GM21737 (cell line): ENCODE results near the gene PCDH10.

Source experiments
- ATAC-seq: cut with Tn5 transposase; IDR thresholded peaks from one replicate; pipeline ENCODE4 v1.9.1; 2021; ENCODE audit warnings: mild to moderate bottlenecking, moderate library complexity; ENCODE audit not compliant: unreplicated experiment

Gene PCDH10

DNA sequence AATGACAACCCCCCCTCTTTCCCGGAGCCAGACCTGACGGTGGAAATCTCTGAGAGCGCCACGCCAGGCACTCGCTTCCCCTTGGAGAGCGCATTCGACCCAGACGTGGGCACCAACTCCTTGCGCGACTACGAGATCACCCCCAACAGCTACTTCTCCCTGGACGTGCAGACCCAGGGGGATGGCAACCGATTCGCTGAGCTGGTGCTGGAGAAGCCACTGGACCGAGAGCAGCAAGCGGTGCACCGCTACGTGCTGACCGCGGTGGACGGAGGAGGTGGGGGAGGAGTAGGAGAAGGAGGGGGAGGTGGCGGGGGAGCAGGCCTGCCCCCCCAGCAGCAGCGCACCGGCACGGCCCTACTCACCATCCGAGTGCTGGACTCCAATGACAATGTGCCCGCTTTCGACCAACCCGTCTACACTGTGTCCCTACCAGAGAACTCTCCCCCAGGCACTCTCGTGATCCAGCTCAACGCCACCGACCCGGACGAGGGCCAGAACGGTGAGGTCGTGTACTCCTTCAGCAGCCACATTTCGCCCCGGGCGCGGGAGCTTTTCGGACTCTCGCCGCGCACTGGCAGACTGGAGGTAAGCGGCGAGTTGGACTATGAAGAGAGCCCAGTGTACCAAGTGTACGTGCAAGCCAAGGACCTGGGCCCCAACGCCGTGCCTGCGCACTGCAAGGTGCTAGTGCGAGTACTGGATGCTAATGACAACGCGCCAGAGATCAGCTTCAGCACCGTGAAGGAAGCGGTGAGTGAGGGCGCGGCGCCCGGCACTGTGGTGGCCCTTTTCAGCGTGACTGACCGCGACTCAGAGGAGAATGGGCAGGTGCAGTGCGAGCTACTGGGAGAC lies 1.6 kb downstream of the PCDH10 start:
- no peak for ATAC-seq

DNA sequence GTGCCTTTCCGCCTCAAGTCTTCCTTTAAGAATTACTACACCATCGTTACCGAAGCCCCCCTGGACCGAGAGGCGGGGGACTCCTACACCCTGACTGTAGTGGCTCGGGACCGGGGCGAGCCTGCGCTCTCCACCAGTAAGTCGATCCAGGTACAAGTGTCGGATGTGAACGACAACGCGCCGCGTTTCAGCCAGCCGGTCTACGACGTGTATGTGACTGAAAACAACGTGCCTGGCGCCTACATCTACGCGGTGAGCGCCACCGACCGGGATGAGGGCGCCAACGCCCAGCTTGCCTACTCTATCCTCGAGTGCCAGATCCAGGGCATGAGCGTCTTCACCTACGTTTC lies 2.2 kb downstream of the PCDH10 start:
- ATAC-seq, result no peak

DNA sequence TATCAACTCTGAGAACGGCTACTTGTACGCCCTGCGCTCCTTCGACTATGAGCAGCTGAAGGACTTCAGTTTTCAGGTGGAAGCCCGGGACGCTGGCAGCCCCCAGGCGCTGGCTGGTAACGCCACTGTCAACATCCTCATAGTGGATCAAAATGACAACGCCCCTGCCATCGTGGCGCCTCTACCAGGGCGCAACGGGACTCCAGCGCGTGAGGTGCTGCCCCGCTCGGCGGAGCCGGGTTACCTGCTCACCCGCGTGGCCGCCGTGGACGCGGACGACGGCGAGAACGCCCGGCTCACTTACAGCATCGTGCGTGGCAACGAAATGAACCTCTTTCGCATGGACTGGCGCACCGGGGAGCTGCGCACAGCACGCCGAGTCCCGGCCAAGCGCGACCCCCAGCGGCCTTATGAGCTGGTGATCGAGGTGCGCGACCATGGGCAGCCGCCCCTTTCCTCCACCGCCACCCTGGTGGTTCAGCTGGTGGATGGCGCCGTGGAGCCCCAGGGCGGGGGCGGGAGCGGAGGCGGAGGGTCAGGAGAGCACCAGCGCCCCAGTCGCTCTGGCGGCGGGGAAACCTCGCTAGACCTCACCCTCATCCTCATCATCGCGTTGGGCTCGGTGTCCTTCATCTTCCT lies 2.7 kb downstream of the PCDH10 start:
- ATAC-seq, result no peak

DNA sequence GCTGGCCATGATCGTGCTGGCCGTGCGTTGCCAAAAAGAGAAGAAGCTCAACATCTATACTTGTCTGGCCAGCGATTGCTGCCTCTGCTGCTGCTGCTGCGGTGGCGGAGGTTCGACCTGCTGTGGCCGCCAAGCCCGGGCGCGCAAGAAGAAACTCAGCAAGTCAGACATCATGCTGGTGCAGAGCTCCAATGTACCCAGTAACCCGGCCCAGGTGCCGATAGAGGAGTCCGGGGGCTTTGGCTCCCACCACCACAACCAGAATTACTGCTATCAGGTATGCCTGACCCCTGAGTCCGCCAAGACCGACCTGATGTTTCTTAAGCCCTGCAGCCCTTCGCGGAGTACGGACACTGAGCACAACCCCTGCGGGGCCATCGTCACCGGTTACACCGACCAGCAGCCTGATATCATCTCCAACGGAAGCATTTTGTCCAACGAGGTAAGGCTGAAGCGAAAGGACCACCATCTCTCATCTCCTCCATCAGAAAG lies 3.3 kb downstream of the PCDH10 start:
- ATAC-seq, result no peak

DNA sequence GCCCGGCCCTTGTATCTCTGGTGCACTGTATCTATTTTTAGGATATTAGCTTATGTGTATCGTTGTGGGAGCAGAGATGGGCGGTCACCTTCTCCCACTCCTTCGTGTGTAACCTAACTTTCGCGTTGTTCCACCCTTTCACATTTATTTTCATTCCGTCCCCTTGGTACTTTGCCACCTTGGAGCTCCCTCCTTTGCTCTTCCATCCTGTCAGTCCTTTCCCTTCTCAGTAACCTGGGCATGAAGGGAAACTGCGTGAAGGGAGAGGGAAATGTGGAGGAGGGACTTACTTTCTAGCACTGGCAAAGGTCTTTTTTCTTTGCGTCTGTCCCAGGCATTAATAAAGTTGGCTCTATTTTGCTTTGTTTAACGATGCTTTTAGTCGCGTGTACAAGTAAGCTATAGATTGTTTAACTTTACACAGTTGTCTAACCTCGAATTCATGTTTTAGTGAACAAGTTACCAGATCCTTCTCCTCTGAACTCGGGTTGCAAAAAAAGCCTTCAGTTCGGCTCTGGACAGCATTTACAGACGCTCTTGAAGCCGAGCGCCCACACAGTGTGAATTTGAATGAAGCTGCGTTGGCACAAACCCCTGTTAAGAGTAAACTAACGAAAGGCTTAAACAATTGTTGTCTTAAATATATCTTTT lies 3.9 kb downstream of the PCDH10 start:
- no peak for ATAC-seq

DNA sequence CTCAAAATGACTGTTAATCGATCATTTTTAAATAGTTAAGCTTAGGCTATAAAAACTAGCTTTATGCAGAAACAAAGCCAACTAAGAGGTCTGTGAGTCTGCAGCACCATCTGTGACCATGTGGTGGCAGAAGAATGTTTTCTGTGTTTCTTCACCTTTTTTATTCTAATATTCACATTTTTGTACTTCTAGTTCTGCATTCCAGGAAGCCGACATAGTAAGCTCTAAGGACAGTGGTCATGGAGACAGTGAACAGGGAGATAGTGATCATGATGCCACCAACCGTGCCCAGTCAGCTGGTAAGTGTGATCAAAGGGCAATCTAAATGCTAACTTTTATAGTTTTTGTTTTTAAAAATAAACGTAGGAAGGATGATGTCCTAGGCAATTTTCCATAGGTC lies 5.6 kb downstream of the PCDH10 start:
- ATAC-seq, result no peak

DNA sequence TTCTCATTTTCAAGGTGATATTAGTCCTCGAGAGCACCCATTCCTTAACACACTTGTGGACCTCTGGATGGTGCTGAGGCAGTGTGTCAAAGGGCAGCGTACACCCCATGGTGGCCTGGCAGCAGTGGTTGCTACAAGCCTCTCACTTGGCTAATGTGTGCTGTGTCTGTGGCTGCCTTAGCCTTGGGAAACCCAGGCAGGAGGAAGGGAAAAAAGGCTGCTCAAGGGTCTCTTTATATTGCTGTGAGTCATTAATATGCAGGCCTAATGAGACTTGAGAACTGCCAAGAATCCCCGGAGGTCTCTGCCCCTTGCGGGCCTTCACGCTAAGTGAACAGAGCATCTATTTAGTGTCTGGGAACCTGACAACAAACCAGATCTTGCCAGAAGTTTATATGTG lies 7.0 kb downstream of the PCDH10 start:
- no peak for ATAC-seq

DNA sequence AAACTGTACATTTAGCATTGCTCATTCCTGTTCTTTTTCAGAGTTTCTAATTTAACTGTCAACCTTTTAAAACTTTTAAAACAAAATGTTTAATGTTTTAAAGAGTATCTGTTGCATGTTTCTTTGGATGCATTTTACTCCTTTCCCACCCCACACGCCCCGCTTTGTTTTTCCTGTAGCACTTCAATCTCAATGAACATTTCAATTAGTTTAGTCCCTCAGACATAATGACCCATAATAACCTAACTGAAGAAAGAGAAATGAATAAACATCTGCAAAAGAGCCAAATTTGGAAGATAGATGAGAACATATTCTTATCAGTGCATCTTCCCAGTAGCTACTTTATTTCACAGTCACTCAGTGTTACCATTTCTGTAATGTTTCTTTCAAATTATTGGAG lies 7.5 kb downstream of the PCDH10 start:
- ATAC-seq, result no peak

DNA sequence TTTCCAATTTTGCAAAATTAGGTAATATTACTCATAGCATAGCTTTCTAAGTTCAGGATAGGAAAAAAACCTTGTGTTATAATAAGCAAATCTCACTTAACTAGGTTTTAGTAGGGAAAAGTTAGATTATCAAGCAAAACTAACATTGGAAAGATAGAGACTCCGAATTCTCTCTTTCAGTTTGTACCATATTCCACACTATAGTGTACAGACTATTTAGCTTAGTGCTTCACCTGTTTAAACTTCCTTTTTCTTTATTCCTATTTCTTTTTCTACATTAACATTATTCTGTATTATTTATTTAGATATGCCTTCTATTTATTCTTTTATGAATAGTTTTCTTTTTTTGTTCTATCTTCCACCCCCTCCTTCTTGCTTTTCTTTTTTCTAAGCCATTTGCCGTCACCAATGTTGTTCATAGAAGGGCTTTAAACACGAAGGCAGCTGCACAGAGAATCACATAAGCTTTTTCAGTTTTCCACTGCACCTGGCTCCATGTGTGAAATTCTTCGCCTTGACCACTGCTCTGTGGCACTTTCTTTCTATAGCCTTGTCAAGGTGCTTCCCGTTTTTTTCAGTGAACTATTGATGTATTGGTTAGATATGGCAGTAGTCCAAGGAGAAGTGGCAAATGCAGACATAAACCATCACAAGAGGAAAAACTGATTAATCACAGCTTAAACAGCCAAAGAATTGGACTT lies 8.5 kb downstream of the PCDH10 start:
- ATAC-seq, result no peak

DNA sequence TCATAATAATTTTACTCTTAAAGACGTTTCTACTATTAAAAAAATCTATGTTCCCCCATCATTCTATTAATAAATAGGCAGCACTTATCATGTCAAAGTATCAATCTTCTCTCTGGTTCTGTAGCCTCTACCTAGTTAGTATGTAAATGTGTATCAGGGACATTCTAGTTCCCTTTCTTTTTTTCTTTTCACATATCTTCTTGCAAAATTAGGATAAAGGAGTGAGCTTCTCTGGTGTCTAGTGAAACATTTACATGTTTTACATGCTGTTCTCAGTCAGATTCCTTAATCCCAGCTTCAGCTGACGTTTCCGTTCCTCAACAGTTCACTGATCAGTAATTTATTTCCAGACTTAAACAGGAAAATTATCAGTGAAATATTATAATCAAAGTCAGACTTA lies 11.8 kb downstream of the PCDH10 start:
- no peak for ATAC-seq

DNA sequence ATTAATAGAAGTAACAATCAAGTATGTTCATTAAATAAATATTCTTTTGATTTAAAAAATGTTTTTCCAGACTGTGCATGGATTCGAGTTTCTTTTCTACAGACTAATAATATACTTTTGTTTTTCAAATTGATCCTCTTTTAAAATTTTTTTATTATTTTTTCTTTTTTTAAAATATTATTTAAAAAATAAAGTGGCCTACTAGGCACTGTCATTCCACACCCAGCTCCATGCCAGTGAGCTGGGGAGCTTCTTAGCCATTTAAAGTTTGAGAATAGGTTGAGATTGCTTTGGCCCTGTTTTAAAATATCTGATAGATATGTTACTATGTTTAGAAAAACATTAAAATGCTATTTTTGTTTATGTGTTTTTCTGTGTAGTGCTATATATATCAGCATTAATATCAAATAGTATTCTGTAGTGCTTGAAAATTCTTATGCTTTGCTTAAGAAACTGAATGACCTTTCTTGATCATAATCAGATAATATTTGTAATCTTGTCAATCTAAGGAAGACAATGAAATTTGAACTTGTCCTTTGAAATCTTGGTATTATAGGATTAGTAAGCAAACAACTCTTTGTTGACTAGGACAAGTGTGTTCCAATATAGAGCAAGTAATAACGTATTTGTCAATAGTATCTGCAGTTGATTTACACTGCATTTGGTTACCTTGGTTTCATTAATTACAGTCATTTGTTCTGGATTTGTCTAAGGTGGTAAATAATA lies 12.6 kb downstream of the PCDH10 start:
- no peak for ATAC-seq

DNA sequence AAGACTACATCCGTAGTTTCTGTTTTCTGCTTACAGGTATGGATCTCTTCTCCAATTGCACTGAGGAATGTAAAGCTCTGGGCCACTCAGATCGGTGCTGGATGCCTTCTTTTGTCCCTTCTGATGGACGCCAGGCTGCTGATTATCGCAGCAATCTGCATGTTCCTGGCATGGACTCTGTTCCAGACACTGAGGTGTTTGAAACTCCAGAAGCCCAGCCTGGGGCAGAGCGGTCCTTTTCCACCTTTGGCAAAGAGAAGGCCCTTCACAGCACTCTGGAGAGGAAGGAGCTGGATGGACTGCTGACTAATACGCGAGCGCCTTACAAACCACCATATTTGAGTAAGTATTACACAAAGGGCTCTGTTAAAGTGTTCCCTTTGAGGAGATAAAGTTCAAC lies 13.8 kb downstream of the PCDH10 start:
- no peak for ATAC-seq

DNA sequence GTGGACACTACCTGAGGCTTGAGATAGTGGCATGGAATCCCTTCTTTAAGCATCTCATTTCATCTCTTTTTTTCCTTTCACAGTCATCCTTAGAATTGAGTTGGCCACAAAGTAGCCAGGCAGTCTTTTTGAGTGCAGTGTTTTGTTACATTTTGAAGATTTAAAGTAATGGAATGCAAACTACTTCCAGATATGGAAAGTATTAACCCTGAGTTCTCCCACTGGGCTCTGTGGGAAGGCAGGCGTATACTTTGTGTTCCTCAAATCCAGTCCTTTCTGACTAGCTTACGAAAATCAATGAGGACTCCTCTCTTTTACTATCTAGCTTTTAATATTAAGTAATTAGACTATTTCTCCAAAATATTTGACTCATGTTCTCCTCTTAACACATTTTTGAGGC lies 29.9 kb downstream of the PCDH10 start:
- no peak for ATAC-seq

DNA sequence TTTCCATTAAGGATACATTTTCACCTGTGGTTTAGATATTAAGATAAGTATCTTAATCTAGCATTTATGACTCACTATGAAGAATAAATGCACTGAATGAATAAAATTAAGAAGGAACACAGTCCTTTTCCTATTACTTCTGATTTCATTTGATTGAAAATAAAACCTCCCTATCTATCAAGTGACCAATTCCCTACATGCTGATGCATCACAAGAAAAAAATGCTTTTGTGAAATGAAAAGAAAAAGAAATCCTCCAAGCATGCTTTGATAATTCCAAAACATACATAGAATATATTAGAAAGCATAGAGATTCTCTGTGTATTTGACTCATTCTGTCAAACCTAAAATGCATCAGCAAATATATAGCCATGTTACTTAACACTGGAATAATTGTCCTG lies 37.1 kb downstream of the PCDH10 start:
- ATAC-seq, result no peak

DNA sequence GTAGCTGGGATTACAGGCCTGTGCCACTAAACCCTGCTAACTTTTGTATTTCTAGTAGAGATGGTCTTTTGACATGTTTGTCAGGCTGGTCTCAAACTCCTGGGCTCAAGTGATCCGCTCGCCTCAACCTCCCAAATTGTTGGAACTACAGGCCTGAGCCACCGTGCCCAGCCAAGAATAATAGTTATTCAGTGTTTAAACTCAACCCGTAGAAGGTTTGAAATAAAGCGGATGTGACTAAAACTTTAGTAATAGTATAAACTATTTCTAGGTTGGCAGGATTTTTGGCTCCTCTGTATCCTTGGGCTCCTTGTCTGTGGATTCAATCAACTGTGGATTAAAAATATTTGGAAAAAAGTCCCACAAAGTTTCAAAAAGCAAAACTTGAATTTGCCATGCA lies 37.8 kb downstream of the PCDH10 start:
- no peak for ATAC-seq

DNA sequence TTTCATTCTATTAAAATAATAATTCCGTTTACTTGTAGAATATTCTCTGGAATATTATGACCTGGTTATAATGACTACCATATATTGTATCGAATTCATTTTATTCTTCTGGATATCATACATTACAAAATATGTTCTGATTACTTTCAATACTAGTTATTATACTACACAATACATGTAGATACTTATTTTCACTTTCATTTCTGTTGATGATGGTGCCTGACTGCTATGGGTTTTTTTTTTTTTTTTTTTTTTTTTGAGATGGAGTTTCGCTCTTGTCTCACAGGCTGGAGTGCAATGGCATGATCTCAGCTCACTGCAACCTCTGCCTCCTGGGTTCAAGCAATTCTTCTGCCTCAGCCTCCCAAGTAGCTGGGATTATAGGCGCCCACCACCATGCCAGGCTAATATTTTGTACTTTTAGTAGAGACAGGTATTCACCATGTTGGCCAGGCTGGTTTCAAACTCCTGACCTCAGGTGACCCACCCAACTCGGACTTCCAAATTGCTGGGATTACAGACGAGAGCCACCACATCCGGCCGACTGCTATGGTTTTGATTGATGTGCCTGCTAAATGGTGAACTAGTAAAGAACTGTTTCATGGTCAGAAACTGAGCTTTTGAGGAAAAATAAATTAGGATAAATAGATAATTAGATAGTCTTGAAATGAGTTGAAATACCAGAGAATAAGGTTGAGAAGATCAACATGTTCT lies 39.5 kb downstream of the PCDH10 start:
- no peak for ATAC-seq

DNA sequence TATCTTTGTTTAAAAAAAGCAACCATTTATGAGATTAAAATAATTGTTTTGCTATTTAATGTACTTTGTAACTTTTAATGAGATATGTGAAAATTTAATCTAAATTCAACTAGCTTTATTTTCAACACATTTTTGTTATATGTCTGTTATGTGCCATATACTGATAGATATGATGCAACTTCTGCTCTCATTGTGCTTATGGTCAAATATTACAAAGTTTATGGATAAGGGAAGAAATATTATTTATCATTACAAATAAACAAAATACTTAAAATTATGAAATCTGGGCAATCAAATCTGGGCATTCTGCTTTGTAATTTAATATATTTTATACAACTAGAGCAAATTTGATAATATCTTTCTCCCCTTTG lies 40.0 kb downstream of the PCDH10 start:
- no peak for ATAC-seq

DNA sequence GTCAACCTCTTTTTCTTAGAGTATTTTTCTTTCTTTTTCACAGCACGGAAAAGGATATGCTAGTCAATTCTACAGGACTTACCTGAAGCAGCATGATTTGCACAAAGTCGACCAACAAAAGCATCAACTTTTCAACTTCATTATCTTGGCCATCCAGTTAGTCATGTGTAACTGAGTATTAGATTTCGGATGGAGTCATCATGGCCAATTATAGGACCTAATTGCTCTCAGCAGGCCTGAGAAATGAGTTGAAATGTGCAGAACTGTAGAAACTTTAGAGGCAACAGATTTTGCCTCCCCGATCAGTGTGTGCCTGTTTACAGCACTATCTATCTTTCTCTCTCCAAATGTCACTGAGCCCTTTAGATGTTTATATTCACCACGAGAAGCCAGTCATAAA lies 41.0 kb downstream of the PCDH10 start:
- ATAC-seq, result no peak

DNA sequence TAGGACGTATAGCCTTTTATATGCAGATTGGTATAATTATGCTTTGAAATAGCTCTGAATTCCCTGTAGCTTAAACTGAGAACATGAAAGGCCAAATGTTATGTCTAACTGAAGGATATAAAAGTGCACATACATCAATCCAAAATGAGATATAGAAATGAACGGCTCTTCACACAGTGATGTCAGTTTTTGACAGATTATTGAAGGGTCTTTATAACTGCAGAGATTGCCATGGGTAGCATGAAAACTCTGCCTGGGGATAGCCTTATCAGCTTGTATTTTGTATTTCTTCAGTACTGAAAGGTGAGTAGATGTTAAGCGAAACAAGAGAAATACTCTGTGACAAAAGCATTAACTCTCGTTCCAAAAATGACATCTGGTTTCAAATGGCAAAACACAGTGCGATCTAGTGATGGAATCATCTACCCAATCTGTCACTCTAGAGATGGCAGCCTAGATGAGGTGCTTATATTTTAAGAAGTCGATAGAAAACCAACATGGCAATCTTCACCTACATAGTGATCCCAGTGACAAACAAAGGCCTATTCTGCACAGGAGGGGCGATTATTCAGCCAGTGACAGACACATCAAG lies 59.7 kb downstream of the PCDH10 start:
- no peak for ATAC-seq

DNA sequence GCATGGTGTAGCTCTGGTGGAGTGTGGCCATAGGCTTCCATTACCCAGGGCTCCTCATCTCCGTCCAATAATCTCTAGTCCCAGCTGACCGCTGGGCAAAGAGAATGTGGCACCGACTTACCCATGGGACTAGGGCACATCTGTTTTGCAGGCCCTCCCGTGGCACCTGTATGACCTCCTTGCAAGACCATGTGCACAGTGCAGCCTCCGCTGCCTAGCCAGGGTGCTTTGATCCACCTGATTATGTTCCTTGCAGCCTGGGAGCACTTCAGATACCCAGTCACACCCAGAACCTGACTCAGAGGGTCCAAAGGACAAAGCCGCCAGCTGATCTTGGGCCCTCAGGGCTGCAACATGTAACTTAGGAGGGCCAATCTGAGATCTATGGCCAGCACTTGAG lies 84.8 kb downstream of the PCDH10 start:
- no peak for ATAC-seq
